Progenitor cell of endocrine pancreas (in vitro differentiated cells): ENCODE results near the gene USP17L18. TPM values are rescaled to one million over a fixed set of nuclear protein-coding genes. Genes with fewer than 3 reads are reported as not detected.
A peak's percentile ranks its signal among the peaks of the same experiment; 100 is the strongest.
"Not testable (repeated sequence)": the region's sequence is repeated elsewhere in the genome, so short reads cannot be mapped to it uniquely, and the experiment has no call there.

Experiments
- DNase-seq: peaks from one replicate; pipeline ENCODE4 v3.0.0; 2021; ENCODE audit warnings: low spot score; ENCODE audit not compliant: unreplicated experiment
- H3K27ac Mint-ChIP-seq: 2 replicates; pipeline ENCODE4 v1.8.0; 2021; ENCODE audit warnings: mild to moderate bottlenecking, moderate library complexity, mixed read lengths
- H3K27me3 Mint-ChIP-seq: 2 replicates; pipeline ENCODE4 v1.8.0; 2021; ENCODE audit warnings: mixed read lengths
- H3K36me3 Mint-ChIP-seq: 2 replicates; pipeline ENCODE4 v1.8.0; 2022; ENCODE audit warnings: mixed read lengths; ENCODE audit not compliant: insufficient read depth
- H3K4me1 Mint-ChIP-seq: 2 replicates; pipeline ENCODE4 v1.8.0; 2021; ENCODE audit warnings: low read depth, mixed read lengths
- H3K4me3 Mint-ChIP-seq: 2 replicates; pipeline ENCODE4 v1.8.0; 2021; ENCODE audit warnings: low read depth, mild to moderate bottlenecking, moderate library complexity, mixed read lengths
- H3K9me3 Mint-ChIP-seq: 2 replicates; pipeline ENCODE4 v1.8.0; 2021; ENCODE audit warnings: low read depth, mixed read lengths
- long read RNA-seq: library from polyadenylated mRNA; unstranded; transcript quantifications from one replicate; pipeline ENCODE4 v2.0.0, GENCODE V29; 2020
- total RNA-seq: library from RNA; stranded (reverse); gene quantifications from 2 replicates; pipeline ENCODE4 v1.2.1, GENCODE V29; 2021

The USP17L18 gene
- not detected in 2 replicates for total RNA-seq
- long read RNA-seq: 0 reads

DNA sequence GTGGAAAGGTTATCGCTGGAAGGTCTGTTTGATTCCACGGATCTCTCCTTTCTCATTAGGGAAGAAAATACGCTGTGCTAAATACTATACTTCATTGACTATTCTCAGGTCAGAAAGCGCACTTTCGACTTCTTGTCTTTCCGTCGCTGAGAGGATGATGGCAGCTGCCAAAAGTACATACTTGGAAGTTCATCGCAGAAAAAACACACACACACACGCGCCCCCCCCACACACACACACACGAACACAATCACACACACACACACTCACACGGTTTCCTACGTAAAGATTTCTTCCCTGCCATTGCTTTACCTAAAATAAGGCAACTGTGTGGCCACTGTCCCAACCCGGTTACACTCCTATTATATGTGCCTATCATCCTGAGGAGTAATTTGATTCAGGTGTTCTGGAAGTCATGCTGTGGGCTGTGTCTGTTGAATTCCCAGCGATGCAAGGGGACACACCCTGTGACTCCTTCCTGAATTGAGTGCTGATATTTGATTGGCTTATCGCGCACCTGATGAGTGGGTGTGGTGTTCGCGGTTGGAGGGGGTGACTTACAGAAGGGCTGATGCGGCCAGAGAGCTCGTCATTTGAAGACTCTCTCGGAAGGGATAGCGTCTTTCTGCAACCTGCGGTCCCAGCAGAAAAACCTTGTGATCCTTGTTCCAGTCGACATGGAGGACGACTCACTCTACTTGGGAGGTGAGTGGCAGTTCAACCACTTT lies at the start of gene USP17L18:
TSS of gene USP17L18 (plus strand) at position 678 of the 728 bp plus-strand sequence. CDS start at position 678, 0 bp downstream.
- not testable (repeated sequence) for H3K9me3 Mint-ChIP-seq, H3K36me3 Mint-ChIP-seq, H3K4me3 Mint-ChIP-seq, H3K27me3 Mint-ChIP-seq, H3K4me1 Mint-ChIP-seq, H3K27ac Mint-ChIP-seq
- peak; percentile 7 for DNase-seq

DNA sequence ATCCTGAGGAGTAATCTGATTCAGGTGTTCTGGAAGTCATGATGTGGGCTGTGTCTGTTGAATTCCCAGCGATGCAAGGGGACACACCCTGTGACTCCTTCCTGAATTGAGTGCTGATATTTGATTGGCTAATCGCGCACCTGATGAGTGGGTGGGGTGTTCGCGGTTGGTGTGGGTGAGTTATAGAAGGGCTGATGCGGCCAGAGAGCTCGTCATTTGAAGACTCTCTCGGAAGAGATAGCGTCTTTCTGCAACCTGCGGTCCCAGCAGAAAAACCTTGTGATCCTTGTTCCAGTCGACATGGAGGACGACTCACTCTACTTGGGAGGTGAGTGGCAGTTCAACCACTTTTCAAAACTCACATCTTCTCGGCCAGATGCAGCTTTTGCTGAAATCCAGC lies 38.1 kb upstream of the USP17L18 start, which contains the start of gene USP17L10:
TSS of gene USP17L10 (plus strand) at position 301 of the 400 bp plus-strand sequence. CDS start at position 301, 0 bp downstream.
- not testable (repeated sequence) for H3K36me3 Mint-ChIP-seq, H3K27me3 Mint-ChIP-seq

GRCh38 chr4:9214701-9215100 lies 33.7 kb upstream of the USP17L18 start:
- not testable (repeated sequence) for H3K36me3 Mint-ChIP-seq, H3K27me3 Mint-ChIP-seq, H3K9me3 Mint-ChIP-seq, H3K4me1 Mint-ChIP-seq, H3K27ac Mint-ChIP-seq, H3K4me3 Mint-ChIP-seq, DNase-seq

More for the DNA sequence above, 38.1 kb upstream of the USP17L18 start, which contains the start of gene USP17L10:
- not testable (repeated sequence) for H3K27ac Mint-ChIP-seq, DNase-seq, H3K9me3 Mint-ChIP-seq, H3K4me3 Mint-ChIP-seq, H3K4me1 Mint-ChIP-seq

DNA sequence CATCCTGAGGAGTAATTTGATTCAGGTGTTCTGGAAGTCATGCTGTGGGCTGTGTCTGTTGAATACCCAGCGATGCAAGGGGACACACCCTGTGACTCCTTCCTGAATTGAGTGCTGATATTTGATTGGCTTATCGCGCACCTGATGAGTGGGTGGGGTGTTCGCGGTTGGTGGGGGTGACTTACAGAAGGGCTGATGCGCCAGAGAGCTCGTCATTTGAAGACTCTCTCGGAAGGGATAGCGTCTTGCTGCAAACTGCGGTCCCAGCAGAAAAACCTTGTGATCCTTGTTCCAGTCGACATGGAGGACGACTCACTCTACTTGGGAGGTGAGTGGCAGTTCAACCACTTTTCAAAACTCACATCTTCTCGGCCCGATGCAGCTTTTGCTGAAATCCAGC lies 33.3 kb upstream of the USP17L18 start, which contains the start of gene USP17L11:
TSS of gene USP17L11 (plus strand) at position 301 of the 400 bp plus-strand sequence. CDS start at position 301, 0 bp downstream.
- H3K9me3 Mint-ChIP-seq, H3K27ac Mint-ChIP-seq, H3K27me3 Mint-ChIP-seq, DNase-seq, H3K4me1 Mint-ChIP-seq, H3K36me3 Mint-ChIP-seq, H3K4me3 Mint-ChIP-seq: not testable (repeated sequence)

GRCh38 chr4:9219852-9220251 lies 28.6 kb upstream of the USP17L18 start, which contains the start of gene USP17L12:
TSS of gene USP17L12 (plus strand) at chr4:9220152. CDS start at chr4:9220152, 0 bp downstream.
- H3K27ac Mint-ChIP-seq, H3K4me3 Mint-ChIP-seq, H3K9me3 Mint-ChIP-seq, H3K36me3 Mint-ChIP-seq, H3K4me1 Mint-ChIP-seq, H3K27me3 Mint-ChIP-seq, DNase-seq: not testable (repeated sequence)

- H3K4me1 Mint-ChIP-seq, DNase-seq, H3K36me3 Mint-ChIP-seq, H3K4me3 Mint-ChIP-seq, H3K9me3 Mint-ChIP-seq, H3K27me3 Mint-ChIP-seq, H3K27ac Mint-ChIP-seq: not testable (repeated sequence)
These were observed 23.8 kb upstream of the USP17L18 start, which contains the start of gene USP17L13 for GRCh38 chr4:9224596-9224995. TSS of gene USP17L13 (plus strand) at chr4:9224896. CDS start at chr4:9224896, 0 bp downstream.

- not testable (repeated sequence) for H3K27ac Mint-ChIP-seq
These were observed 18.2 kb upstream of the USP17L18 start for GRCh38 chr4:9230249-9230648.

GRCh38 chr4:9234085-9234484 lies 14.3 kb upstream of the USP17L18 start, which contains the start of gene USP17L15:
TSS of gene USP17L15 (plus strand) at chr4:9234385. CDS start at chr4:9234385, 0 bp downstream.
- H3K4me1 Mint-ChIP-seq, H3K9me3 Mint-ChIP-seq, H3K27ac Mint-ChIP-seq, H3K36me3 Mint-ChIP-seq, H3K27me3 Mint-ChIP-seq, H3K4me3 Mint-ChIP-seq, DNase-seq: not testable (repeated sequence)

More at GRCh38 chr4:9230249-9230648, 18.2 kb upstream of the USP17L18 start:
- not testable (repeated sequence) for H3K36me3 Mint-ChIP-seq, H3K4me3 Mint-ChIP-seq, H3K27me3 Mint-ChIP-seq, DNase-seq, H3K4me1 Mint-ChIP-seq, H3K9me3 Mint-ChIP-seq

DNA sequence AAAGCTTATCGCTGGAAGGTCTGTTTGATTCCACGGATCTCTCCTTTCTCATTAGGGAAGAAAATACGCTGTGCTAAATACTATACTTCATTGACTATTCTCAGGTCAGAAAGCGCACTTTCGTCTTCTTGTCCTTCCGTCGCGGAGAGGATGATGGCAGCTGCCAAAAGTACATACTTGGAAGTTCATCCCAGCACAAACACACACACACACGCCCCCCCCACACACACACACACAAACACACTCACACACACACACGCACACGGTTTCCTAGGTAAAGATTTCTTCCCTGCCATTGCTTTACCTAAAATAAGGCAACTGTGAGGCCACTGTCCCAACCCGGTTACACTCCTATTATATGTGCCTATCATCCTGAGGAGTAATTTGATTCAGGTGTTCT lies 10.0 kb upstream of the USP17L18 start:
- H3K9me3 Mint-ChIP-seq: not testable (repeated sequence)

DNA sequence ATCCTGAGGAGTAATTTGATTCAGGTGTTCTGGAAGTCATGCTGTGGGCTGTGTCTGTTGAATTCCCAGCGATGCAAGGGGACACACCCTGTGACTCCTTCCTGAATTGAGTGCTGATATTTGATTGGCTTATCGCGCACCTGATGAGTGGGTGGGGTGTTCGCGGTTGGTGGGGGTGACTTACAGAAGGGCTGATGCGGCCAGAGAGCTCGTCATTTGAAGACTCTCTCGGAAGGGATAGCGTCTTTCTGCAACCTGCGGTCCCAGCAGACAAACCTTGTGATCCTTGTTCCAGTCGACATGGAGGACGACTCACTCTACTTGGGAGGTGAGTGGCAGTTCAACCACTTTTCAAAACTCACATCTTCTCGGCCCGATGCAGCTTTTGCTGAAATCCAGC lies 4.9 kb upstream of the USP17L18 start, which contains the start of gene USP17L17:
TSS of gene USP17L17 (plus strand) at position 301 of the 400 bp plus-strand sequence. CDS start at position 301, 0 bp downstream.
- H3K4me3 Mint-ChIP-seq, H3K9me3 Mint-ChIP-seq, H3K27ac Mint-ChIP-seq, DNase-seq, H3K4me1 Mint-ChIP-seq, H3K27me3 Mint-ChIP-seq, H3K36me3 Mint-ChIP-seq: not testable (repeated sequence)

More for the DNA sequence above, 10.0 kb upstream of the USP17L18 start:
- H3K27ac Mint-ChIP-seq, H3K4me1 Mint-ChIP-seq, H3K36me3 Mint-ChIP-seq, DNase-seq, H3K4me3 Mint-ChIP-seq, H3K27me3 Mint-ChIP-seq: not testable (repeated sequence)

GRCh38 chr4:9253078-9253477 lies 4.6 kb downstream of the USP17L18 start, which contains the start of gene USP17L19:
TSS of gene USP17L19 (plus strand) at chr4:9253378. CDS start at chr4:9253378, 0 bp downstream.
- not testable (repeated sequence) for DNase-seq, H3K27ac Mint-ChIP-seq, H3K9me3 Mint-ChIP-seq, H3K4me3 Mint-ChIP-seq, H3K27me3 Mint-ChIP-seq, H3K36me3 Mint-ChIP-seq, H3K4me1 Mint-ChIP-seq

DNA sequence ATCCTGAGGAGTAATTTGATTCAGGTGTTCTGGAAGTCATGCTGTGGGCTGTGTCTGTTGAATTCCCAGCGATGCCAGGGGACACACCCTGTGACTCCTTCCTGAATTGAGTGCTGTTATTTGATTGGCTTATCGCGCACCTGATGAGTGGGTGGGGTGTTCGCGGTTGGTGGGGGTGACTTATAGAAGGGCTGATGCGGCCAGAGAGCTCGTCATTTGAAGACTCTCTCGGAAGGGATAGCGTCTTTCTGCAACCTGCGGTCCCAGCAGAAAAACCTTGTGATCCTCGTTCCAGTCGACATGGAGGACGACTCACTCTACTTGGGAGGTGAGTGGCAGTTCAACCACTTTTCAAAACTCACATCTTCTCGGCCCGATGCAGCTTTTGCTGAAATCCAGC lies 9.4 kb downstream of the USP17L18 start, which contains the start of gene USP17L20:
TSS of gene USP17L20 (plus strand) at position 301 of the 400 bp plus-strand sequence. CDS start at position 301, 0 bp downstream.
- H3K9me3 Mint-ChIP-seq, H3K27ac Mint-ChIP-seq, H3K4me1 Mint-ChIP-seq, H3K27me3 Mint-ChIP-seq, H3K36me3 Mint-ChIP-seq, H3K4me3 Mint-ChIP-seq, DNase-seq: not testable (repeated sequence)

DNA sequence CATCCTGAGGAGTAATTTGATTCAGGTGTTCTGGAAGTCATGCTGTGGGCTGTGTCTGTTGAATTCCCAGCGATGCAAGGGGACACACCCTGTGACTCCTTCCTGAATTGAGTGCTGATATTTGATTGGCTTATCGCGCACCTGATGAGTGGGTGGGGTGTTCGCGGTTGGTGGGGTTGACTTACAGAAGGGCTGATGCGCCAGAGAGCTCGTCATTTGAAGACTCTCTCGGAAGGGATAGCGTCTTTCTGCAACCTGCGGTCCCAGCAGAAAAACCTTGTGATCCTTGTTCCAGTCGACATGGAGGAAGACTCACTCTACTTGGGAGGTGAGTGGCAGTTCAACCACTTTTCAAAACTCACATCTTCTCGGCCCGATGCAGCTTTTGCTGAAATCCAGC lies 14.1 kb downstream of the USP17L18 start, which contains the start of gene USP17L21:
TSS of gene USP17L21 (plus strand) at position 301 of the 400 bp plus-strand sequence. CDS start at position 301, 0 bp downstream.
- H3K4me3 Mint-ChIP-seq, H3K9me3 Mint-ChIP-seq, H3K27ac Mint-ChIP-seq, DNase-seq, H3K27me3 Mint-ChIP-seq, H3K36me3 Mint-ChIP-seq, H3K4me1 Mint-ChIP-seq: not testable (repeated sequence)
